Esophagus mucosa (tissue), 1 donor: ENCODE measurements around the gene CDK3. TPM values are rescaled to one million over a fixed set of nuclear protein-coding genes. Genes with fewer than 3 reads are reported as not detected.

ENCODE experiments used
- ATAC-seq: fragments of 200-7000 bp; cut with Tn5 transposase; one replicate; pipeline ENCODE4 v1.9.1; 2020
- total RNA-seq: library from RNA; stranded (reverse); gene quantifications from one replicate; pipeline ENCODE4 v1.2.4, GENCODE V29; 2023
- donor health status: DM: yes; HTN: yes; CAD: no.

The CDK3 gene
- total RNA-seq, 1 donor from 2014 or later = 4.1 TPM

- ATAC-seq = no peak
Measured at GRCh38 chr17:75994802-75995370, 5.8 kb upstream of the CDK3 start.

- ATAC-seq = no peak
Measured at GRCh38 chr17:75995385-75995925, 5.2 kb upstream of the CDK3 start.

GRCh38 chr17:75996665-75997590, 3.7 kb upstream of the CDK3 start:
- peak; percentile 89 for ATAC-seq

GRCh38 chr17:75998327-75998795, 2.3 kb upstream of the CDK3 start:
- no peak for ATAC-seq

GRCh38 chr17:76000016-76000754, 470 bp upstream of the CDK3 start:
- ATAC-seq = peak; percentile 36

- no peak for ATAC-seq
Measured at GRCh38 chr17:76002100-76002499, 1.4 kb downstream of the CDK3 start.

- ATAC-seq = no peak
Measured at GRCh38 chr17:76003915-76004314, 3.3 kb downstream of the CDK3 start.

GRCh38 chr17:76004750-76005262, 4.2 kb downstream of the CDK3 start:
- peak; percentile 2 for ATAC-seq

GRCh38 chr17:76005263-76006149, 4.9 kb downstream of the CDK3 start:
- ATAC-seq = peak; percentile 10

GRCh38 chr17:76007131-76007849, 6.6 kb downstream of the CDK3 start:
- no peak for ATAC-seq

GRCh38 chr17:76007850-76008165, 7.2 kb downstream of the CDK3 start:
- no peak for ATAC-seq

- no peak for ATAC-seq
Measured at GRCh38 chr17:76008208-76008607, 7.6 kb downstream of the CDK3 start.

GRCh38 chr17:76008630-76009425, 8.2 kb downstream of the CDK3 start:
- ATAC-seq = no peak

- ATAC-seq = no peak
Measured at GRCh38 chr17:76009447-76009846, 8.8 kb downstream of the CDK3 start.

GRCh38 chr17:76009969-76010661, 9.5 kb downstream of the CDK3 start:
- no peak for ATAC-seq

GRCh38 chr17:76011951-76012350, 11.3 kb downstream of the CDK3 start:
- no peak for ATAC-seq

- no peak for ATAC-seq
Measured at GRCh38 chr17:76013377-76013932, 12.8 kb downstream of the CDK3 start.

- peak; percentile 71 for ATAC-seq
Measured at GRCh38 chr17:76014100-76014924, 13.7 kb downstream of the CDK3 start.
